Mucosa of stomach (tissue), 1 donor: ENCODE data around the gene ITGA2.

Experiments used
- H3K27me3 ChIP-seq: one replicate; pipeline ENCODE4 v1.7.0; 2013; ENCODE audit warnings: mild to moderate bottlenecking, low read length; ENCODE audit not compliant: control insufficient read depth, insufficient read depth
- H3K36me3 ChIP-seq: one replicate; pipeline ENCODE4 v1.7.0; 2013; ENCODE audit warnings: low read length; ENCODE audit not compliant: control insufficient read depth, insufficient read depth
- H3K4me1 ChIP-seq: one replicate; pipeline ENCODE4 v1.7.0; 2013; ENCODE audit warnings: mild to moderate bottlenecking, low read length; ENCODE audit not compliant: control insufficient read depth, insufficient read depth
- H3K4me3 ChIP-seq: one replicate; pipeline ENCODE4 v1.7.0; 2013; ENCODE audit warnings: low read length
- H3K9ac ChIP-seq: one replicate; pipeline ENCODE4 v1.7.0; 2013; ENCODE audit warnings: mild to moderate bottlenecking, low read length, moderate library complexity
- H3K9me3 ChIP-seq: one replicate; pipeline ENCODE4 v1.7.0; 2013; ENCODE audit warnings: mild to moderate bottlenecking, low read length, moderate library complexity; ENCODE audit not compliant: control insufficient read depth
- donor health status: Pancreatic carcinoma.

The ITGA2 gene

GRCh38 chr5:52989025-52989780, at the start of gene ITGA2:
TSS of gene ITGA2 (plus strand) at chr5:52989352. CDS start at chr5:52989469, 117 bp downstream.
- Histone ChIP-seq H3K4me1 (peaks cover 18% of the 10 kb centered on the region), H3K36me3 (no peaks in the 10 kb centered on the region), H3K4me3 (peak within 1 kb of the TSS; percentile 57), H3K27me3 (no peaks in the 10 kb centered on the region), H3K9me3 (no peaks in the 10 kb centered on the region), H3K9ac (peak within 1 kb of the TSS; percentile 74)

GRCh38 chr5:52943285-52943684, 45.9 kb upstream of the ITGA2 start:
- H3K4me1 ChIP-seq = no peaks in the 10 kb centered on the region
- no peak overlapping the region for H3K9ac ChIP-seq
- H3K4me3 ChIP-seq = no peak overlapping the region
- no peaks in the 10 kb centered on the region for H3K9me3 ChIP-seq
- no peaks in the 10 kb centered on the region for H3K36me3 ChIP-seq
- no peaks in the 10 kb centered on the region for H3K27me3 ChIP-seq

- Histone ChIP-seq H3K9ac (no peak overlapping the region), H3K4me3 (no peak overlapping the region), H3K9me3 (no peaks in the 10 kb centered on the region), H3K36me3 (no peaks in the 10 kb centered on the region), H3K27me3 (no peaks in the 10 kb centered on the region), H3K4me1 (no peaks in the 10 kb centered on the region)
Observed at GRCh38 chr5:52943808-52944207, 45.3 kb upstream of the ITGA2 start.

GRCh38 chr5:52945040-52945439, 44.1 kb upstream of the ITGA2 start:
- peak overlapping the region; percentile 35 for H3K9ac ChIP-seq
- H3K27me3 ChIP-seq = no peaks in the 10 kb centered on the region
- no peaks in the 10 kb centered on the region for H3K9me3 ChIP-seq
- H3K4me3 ChIP-seq = no peak overlapping the region
- H3K4me1 ChIP-seq = no peaks in the 10 kb centered on the region
- no peaks in the 10 kb centered on the region for H3K36me3 ChIP-seq

GRCh38 chr5:52947208-52947607, 41.9 kb upstream of the ITGA2 start:
- H3K9me3 ChIP-seq = no peaks in the 10 kb centered on the region
- H3K9ac ChIP-seq = no peak overlapping the region
- H3K36me3 ChIP-seq = no peaks in the 10 kb centered on the region
- no peaks in the 10 kb centered on the region for H3K27me3 ChIP-seq
- H3K4me1 ChIP-seq = no peaks in the 10 kb centered on the region
- H3K4me3 ChIP-seq = no peak overlapping the region

- H3K4me1 ChIP-seq = no peaks in the 10 kb centered on the region
- no peak overlapping the region for H3K4me3 ChIP-seq
- no peaks in the 10 kb centered on the region for H3K36me3 ChIP-seq
- no peak overlapping the region for H3K9ac ChIP-seq
- no peaks in the 10 kb centered on the region for H3K9me3 ChIP-seq
- no peaks in the 10 kb centered on the region for H3K27me3 ChIP-seq
Observed at GRCh38 chr5:52947851-52948250, 41.3 kb upstream of the ITGA2 start.

- H3K4me3 ChIP-seq = no peak overlapping the region
- no peaks in the 10 kb centered on the region for H3K4me1 ChIP-seq
- no peaks in the 10 kb centered on the region for H3K27me3 ChIP-seq
- H3K9me3 ChIP-seq = no peaks in the 10 kb centered on the region
- no peaks in the 10 kb centered on the region for H3K36me3 ChIP-seq
- H3K9ac ChIP-seq = no peak overlapping the region
Observed at GRCh38 chr5:52948418-52949076, 40.6 kb upstream of the ITGA2 start.

- no peak overlapping the region for H3K9ac ChIP-seq
- no peaks in the 10 kb centered on the region for H3K9me3 ChIP-seq
- no peaks in the 10 kb centered on the region for H3K27me3 ChIP-seq
- no peak overlapping the region for H3K4me3 ChIP-seq
- no peaks in the 10 kb centered on the region for H3K36me3 ChIP-seq
- H3K4me1 ChIP-seq = no peaks in the 10 kb centered on the region
Observed at GRCh38 chr5:52950686-52951085, 38.5 kb upstream of the ITGA2 start.

GRCh38 chr5:52952483-52952882, 36.7 kb upstream of the ITGA2 start:
- Histone ChIP-seq H3K4me1 (no peaks in the 10 kb centered on the region), H3K4me3 (no peak overlapping the region), H3K27me3 (no peaks in the 10 kb centered on the region), H3K9ac (no peak overlapping the region), H3K36me3 (no peaks in the 10 kb centered on the region), H3K9me3 (no peaks in the 10 kb centered on the region)

GRCh38 chr5:52956014-52956413, 33.1 kb upstream of the ITGA2 start:
- Histone ChIP-seq H3K36me3 (no peaks in the 10 kb centered on the region), H3K9ac (no peak overlapping the region), H3K4me3 (no peak overlapping the region), H3K27me3 (no peaks in the 10 kb centered on the region), H3K4me1 (no peaks in the 10 kb centered on the region), H3K9me3 (no peaks in the 10 kb centered on the region)

- Histone ChIP-seq H3K36me3 (no peaks in the 10 kb centered on the region), H3K9me3 (no peaks in the 10 kb centered on the region)
Observed at GRCh38 chr5:52956915-52957747, 32.0 kb upstream of the ITGA2 start.

GRCh38 chr5:52961274-52961681, 27.9 kb upstream of the ITGA2 start:
- Histone ChIP-seq H3K9me3 (no peaks in the 10 kb centered on the region), H3K9ac (no peak overlapping the region), H3K4me1 (no peaks in the 10 kb centered on the region), H3K4me3 (no peak overlapping the region), H3K36me3 (no peaks in the 10 kb centered on the region), H3K27me3 (no peaks in the 10 kb centered on the region)

More at GRCh38 chr5:52956915-52957747, 32.0 kb upstream of the ITGA2 start:
- no peak overlapping the region for H3K4me3 ChIP-seq
- H3K9ac ChIP-seq = no peak overlapping the region
- H3K4me1 ChIP-seq = no peaks in the 10 kb centered on the region
- no peaks in the 10 kb centered on the region for H3K27me3 ChIP-seq
